ENCODE data around the gene PCMT1. TPM values are rescaled to one million over a fixed set of nuclear protein-coding genes. Genes with fewer than 3 reads are reported as not detected.
"Not testable (repeated sequence)": the region's sequence is repeated elsewhere in the genome, so short reads cannot be mapped to it uniquely, and the experiment has no call there.

Gene PCMT1
- total RNA-seq, 1 donor: 104 TPM

DNA sequence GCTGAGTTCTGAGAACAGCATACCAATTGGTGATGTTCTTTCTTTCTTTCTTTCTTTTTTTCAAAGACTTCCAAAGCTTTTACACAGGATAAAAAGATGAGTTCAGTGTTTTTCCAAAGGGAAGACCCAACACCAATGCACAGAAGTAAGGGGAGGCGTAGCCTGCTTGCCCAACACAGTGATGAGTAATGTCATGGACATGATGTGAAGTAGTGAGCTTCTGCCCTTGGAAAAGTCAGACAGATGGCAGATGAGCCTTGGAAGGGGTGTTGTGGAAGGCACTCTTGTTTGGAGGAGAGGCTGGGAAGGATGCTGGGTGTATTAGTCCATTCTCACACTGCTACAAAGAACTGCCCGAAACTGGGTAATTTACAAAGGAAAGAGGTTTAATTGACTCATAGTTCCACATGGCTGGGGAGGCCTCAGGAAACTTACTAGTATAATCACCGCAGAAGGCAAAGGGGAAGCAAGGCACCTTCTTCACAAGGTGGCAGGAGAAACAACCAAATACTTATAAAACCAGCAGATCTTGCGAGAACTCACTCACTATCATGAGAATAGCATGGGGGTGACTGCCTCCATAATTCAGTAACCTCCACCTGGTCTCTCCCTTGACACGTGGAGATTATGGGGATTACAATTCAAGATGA lies 102.0 kb downstream of the PCMT1 start:
- no peaks in the 10 kb centered on the region for H4K20me1 ChIP-seq (ENCODE audit: insufficient read depth, low read length)
- TF ChIP-seq, protein P1, sequence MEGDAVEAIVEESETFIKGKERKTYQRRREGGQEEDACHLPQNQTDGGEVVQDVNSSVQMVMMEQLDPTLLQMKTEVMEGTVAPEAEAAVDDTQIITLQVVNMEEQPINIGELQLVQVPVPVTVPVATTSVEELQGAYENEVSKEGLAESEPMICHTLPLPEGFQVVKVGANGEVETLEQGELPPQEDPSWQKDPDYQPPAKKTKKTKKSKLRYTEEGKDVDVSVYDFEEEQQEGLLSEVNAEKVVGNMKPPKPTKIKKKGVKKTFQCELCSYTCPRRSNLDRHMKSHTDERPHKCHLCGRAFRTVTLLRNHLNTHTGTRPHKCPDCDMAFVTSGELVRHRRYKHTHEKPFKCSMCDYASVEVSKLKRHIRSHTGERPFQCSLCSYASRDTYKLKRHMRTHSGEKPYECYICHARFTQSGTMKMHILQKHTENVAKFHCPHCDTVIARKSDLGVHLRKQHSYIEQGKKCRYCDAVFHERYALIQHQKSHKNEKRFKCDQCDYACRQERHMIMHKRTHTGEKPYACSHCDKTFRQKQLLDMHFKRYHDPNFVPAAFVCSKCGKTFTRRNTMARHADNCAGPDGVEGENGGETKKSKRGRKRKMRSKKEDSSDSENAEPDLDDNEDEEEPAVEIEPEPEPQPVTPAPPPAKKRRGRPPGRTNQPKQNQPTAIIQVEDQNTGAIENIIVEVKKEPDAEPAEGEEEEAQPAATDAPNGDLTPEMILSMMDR (IDR thresholded peaks at IDR 0.05; ENCODE audit: extremely low read depth, low read depth, low read length): no peak
- H3K4me3 ChIP-seq (ENCODE audit: insufficient read depth, low read length): no peak overlapping the region
- peaks cover 23% of the 10 kb centered on the region for H3K79me2 ChIP-seq (ENCODE audit: insufficient read depth, low read length)
- H3K27ac ChIP-seq (ENCODE audit: low read depth, low read length): peak overlapping the region; percentile 65
- peak overlapping the region; percentile 30 for H3K4me2 ChIP-seq (ENCODE audit: insufficient read depth, low read length)
- H3K36me3 ChIP-seq (ENCODE audit: insufficient read depth, low read length): peaks cover 4% of the 10 kb centered on the region
- peaks cover 68% of the 10 kb centered on the region for H3K4me1 ChIP-seq (ENCODE audit: insufficient read depth, low read length)
- no peak for DNase-seq (ENCODE audit: insufficient read length, low spot score, missing footprints)
- H3K9me3 ChIP-seq (ENCODE audit: low read depth, low read length): no peaks in the 10 kb centered on the region
- no peaks in the 10 kb centered on the region for H3K27me3 ChIP-seq (ENCODE audit: insufficient read depth, low read length)
- H2AFZ ChIP-seq (ENCODE audit: low read length): no peak overlapping the region

DNA sequence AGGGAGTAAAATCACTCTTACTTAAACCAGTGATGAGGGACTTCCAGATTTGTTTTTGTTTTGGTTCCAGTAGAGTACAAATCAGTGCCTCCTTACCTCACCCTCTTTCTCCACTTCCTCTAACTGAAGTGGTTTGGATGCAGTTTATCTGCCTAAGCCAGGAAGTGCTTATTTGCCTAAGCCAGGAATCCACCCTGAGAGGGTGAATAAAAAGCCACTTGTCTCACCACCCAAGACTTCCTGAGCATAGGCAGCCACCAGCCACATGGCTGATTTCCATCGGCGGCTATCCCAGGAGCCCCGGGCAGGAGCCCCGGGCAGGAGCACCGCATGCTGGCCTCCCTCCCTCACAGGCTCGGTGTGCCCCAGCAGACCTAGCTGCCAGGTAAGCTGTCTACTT lies 102.6 kb downstream of the PCMT1 start:
- DNase-seq (ENCODE audit: insufficient read length, low spot score, missing footprints): no peak

DNA sequence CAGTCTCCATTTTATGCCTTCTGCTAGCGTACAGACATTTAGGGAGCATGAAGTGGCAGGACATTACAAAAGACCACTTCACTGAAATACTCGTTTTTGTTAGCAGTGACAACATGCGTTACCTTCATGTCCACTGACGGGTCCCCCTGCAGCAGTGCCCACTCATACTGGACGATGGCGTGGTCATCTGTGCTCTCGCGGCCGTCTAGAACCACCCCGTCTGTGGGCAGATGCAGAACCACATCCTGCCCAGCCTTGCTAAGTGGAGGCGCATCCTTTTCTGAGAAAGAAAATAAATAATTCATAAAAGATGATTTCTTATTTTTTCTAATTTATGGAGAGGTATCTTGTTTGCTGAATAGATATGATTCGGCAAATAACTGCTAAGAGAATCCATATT lies 103.3 kb downstream of the PCMT1 start:
- Histone ChIP-seq H3K27me3 (ENCODE audit: insufficient read depth, low read length) (no peaks in the 10 kb centered on the region), H2AFZ (ENCODE audit: low read length) (peak overlapping the region; percentile 8), H3K27ac (ENCODE audit: low read depth, low read length) (peak overlapping the region; percentile 65), H3K9me3 (ENCODE audit: low read depth, low read length) (no peaks in the 10 kb centered on the region), H3K36me3 (ENCODE audit: insufficient read depth, low read length) (peaks cover 4% of the 10 kb centered on the region), H3K4me1 (ENCODE audit: insufficient read depth, low read length) (peaks cover 67% of the 10 kb centered on the region), H3K4me3 (ENCODE audit: insufficient read depth, low read length) (peak overlapping the region; percentile 4), H3K4me2 (ENCODE audit: insufficient read depth, low read length) (peak overlapping the region; percentile 30), H3K79me2 (ENCODE audit: insufficient read depth, low read length) (peaks cover 36% of the 10 kb centered on the region), H4K20me1 (ENCODE audit: insufficient read depth, low read length) (no peaks in the 10 kb centered on the region)
- TF ChIP-seq, protein P1 (IDR thresholded peaks at IDR 0.05; ENCODE audit: extremely low read depth, low read depth, low read length): no peak
- DNase-seq (ENCODE audit: insufficient read length, low spot score, missing footprints): no peak

More for the DNA sequence above, 102.6 kb downstream of the PCMT1 start:
- no peaks in the 10 kb centered on the region for H3K27me3 ChIP-seq (ENCODE audit: insufficient read depth, low read length)
- peaks cover 4% of the 10 kb centered on the region for H3K36me3 ChIP-seq (ENCODE audit: insufficient read depth, low read length)
- TF ChIP-seq, protein P1 (IDR thresholded peaks at IDR 0.05; ENCODE audit: extremely low read depth, low read depth, low read length): no peak
- H3K4me1 ChIP-seq (ENCODE audit: insufficient read depth, low read length): peaks cover 68% of the 10 kb centered on the region
- no peak overlapping the region for H3K4me3 ChIP-seq (ENCODE audit: insufficient read depth, low read length)
- peaks cover 29% of the 10 kb centered on the region for H3K79me2 ChIP-seq (ENCODE audit: insufficient read depth, low read length)
- peak overlapping the region; percentile 30 for H3K4me2 ChIP-seq (ENCODE audit: insufficient read depth, low read length)
- H3K27ac ChIP-seq (ENCODE audit: low read depth, low read length): peak overlapping the region; percentile 65
- no peaks in the 10 kb centered on the region for H4K20me1 ChIP-seq (ENCODE audit: insufficient read depth, low read length)
- H2AFZ ChIP-seq (ENCODE audit: low read length): peak overlapping the region; percentile 8
- no peaks in the 10 kb centered on the region for H3K9me3 ChIP-seq (ENCODE audit: low read depth, low read length)

DNA sequence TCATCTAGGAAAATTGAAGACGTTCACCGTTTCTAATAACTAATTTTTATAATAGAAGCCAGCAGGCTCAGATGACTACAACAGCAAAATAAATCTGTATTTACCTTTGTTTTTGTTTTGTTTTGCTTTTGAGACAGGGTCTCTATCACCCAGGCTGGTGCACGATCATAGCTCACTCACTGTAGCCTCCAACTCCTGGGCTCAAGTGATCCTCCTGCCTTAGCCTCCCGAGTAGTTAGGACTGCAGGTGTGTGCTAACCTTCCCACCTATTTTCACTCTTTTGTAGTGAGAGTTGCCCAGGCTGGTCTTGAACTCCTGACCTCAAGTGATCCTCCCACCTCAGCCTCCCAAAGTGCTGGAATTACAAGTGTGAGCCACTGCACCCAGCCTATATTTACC lies 104.5 kb downstream of the PCMT1 start:
- not testable (repeated sequence) for H3K27me3 ChIP-seq (ENCODE audit: insufficient read depth, low read length); H2AFZ ChIP-seq (ENCODE audit: low read length); H3K9me3 ChIP-seq (ENCODE audit: low read depth, low read length); H4K20me1 ChIP-seq (ENCODE audit: insufficient read depth, low read length); H3K4me3 ChIP-seq (ENCODE audit: insufficient read depth, low read length); H3K4me2 ChIP-seq (ENCODE audit: insufficient read depth, low read length); DNase-seq (ENCODE audit: insufficient read length, low spot score, missing footprints); H3K36me3 ChIP-seq (ENCODE audit: insufficient read depth, low read length)
- Histone ChIP-seq H3K79me2 (ENCODE audit: insufficient read depth, low read length) (peaks cover 45% of the 10 kb centered on the region), H3K27ac (ENCODE audit: low read depth, low read length) (peak overlapping the region; percentile 98), H3K4me1 (ENCODE audit: insufficient read depth, low read length) (peaks cover 65% of the 10 kb centered on the region)

Measured in osteoblast (primary cell).